SK-N-SH treated with all-trans-retinoic acid at 6 μM for 48 hours (cell line): ENCODE measurements around the gene TOP2A.

Experiments
- ARNTL ChIP-seq: fragments of 450-650 bp; formaldehyde crosslinking; IDR thresholded peaks from 2 replicates; pipeline ENCODE4 v1.5.0; 2020; ENCODE audit warnings: low read depth, mild to moderate bottlenecking, moderate library complexity, borderline replicate concordance
- BACH2 ChIP-seq: fragments of 250-450 bp; sonication (Bioruptor Pico); IDR thresholded peaks from 2 replicates; pipeline ENCODE4 v1.9.0; 2021; ENCODE audit warnings: mild to moderate bottlenecking, borderline replicate concordance
- CREB5 ChIP-seq: fragments of 250-450 bp; sonication (Bioruptor Pico); IDR thresholded peaks from 2 replicates; pipeline ENCODE4 v1.5.1; 2020; ENCODE audit warnings: low read depth, mild to moderate bottlenecking, moderate library complexity
- CSDC2 ChIP-seq: fragments of 250-450 bp; sonication (Bioruptor Pico); IDR thresholded peaks from 2 replicates; pipeline ENCODE4 v1.5.0; 2020; ENCODE audit warnings: mild to moderate bottlenecking, moderate library complexity
- GLIS3 ChIP-seq: fragments of 250-450 bp; sonication (Bioruptor Pico); IDR thresholded peaks from 2 replicates; pipeline ENCODE4 v1.5.0; 2020; ENCODE audit warnings: mild to moderate bottlenecking, moderate library complexity
- OSR1 ChIP-seq: fragments of 250-450 bp; sonication (Bioruptor Pico); IDR thresholded peaks from 2 replicates; pipeline ENCODE4 v1.8.0; 2022; ENCODE audit warnings: moderate library complexity, mild to moderate bottlenecking, inconsistent platforms
- RARB ChIP-seq: fragments of 250-450 bp; sonication (Bioruptor Pico); IDR thresholded peaks from 2 replicates; pipeline ENCODE4 v1.8.0; 2021; ENCODE audit warnings: mild to moderate bottlenecking, moderate library complexity
- ZFP30 ChIP-seq: fragments of 450-650 bp; formaldehyde crosslinking; IDR thresholded peaks from 2 replicates; pipeline ENCODE4 v1.5.0; 2022; ENCODE audit warnings: mild to moderate bottlenecking, moderate library complexity
- TF ChIP-seq, protein P1 (sequence below): fragments of 250-450 bp; sonication (Bioruptor Pico); IDR thresholded peaks from 2 replicates; pipeline ENCODE4 v1.8.0; 2020; ENCODE audit warnings: mild to moderate bottlenecking, moderate library complexity, borderline replicate concordance

GRCh38 chr17:40373999-40374398 is 43.7 kb downstream of the TOP2A start:
- TF ChIP-seq, protein P1, sequence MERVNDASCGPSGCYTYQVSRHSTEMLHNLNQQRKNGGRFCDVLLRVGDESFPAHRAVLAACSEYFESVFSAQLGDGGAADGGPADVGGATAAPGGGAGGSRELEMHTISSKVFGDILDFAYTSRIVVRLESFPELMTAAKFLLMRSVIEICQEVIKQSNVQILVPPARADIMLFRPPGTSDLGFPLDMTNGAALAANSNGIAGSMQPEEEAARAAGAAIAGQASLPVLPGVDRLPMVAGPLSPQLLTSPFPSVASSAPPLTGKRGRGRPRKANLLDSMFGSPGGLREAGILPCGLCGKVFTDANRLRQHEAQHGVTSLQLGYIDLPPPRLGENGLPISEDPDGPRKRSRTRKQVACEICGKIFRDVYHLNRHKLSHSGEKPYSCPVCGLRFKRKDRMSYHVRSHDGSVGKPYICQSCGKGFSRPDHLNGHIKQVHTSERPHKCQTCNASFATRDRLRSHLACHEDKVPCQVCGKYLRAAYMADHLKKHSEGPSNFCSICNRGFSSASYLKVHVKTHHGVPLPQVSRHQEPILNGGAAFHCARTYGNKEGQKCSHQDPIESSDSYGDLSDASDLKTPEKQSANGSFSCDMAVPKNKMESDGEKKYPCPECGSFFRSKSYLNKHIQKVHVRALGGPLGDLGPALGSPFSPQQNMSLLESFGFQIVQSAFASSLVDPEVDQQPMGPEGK (CRISPR knock-in tag), result no peak
- TF ChIP-seq OSR1 (CRISPR knock-in tag) (no peak), ZFP30 (CRISPR knock-in tag) (no peak), CREB5 (CRISPR knock-in tag) (no peak), BACH2 (CRISPR knock-in tag) (no peak), CSDC2 (no peak), ARNTL (CRISPR knock-in tag) (no peak), GLIS3 (no peak), RARB (CRISPR knock-in tag) (no peak)
